CD4-positive, alpha-beta T cell treated with Interferon alpha-2 for 1 hour (primary cell): ENCODE data around the gene MC1R.
"Not testable (repeated sequence)": the region's sequence is repeated elsewhere in the genome, so short reads cannot be mapped to it uniquely, and the experiment has no call there.

Experiments used
- DNase-seq, 2 donors: peaks; one replicate each; pipeline ENCODE4 v3.0.0-alpha.2; 2020 to 2022

The MC1R gene

DNA sequence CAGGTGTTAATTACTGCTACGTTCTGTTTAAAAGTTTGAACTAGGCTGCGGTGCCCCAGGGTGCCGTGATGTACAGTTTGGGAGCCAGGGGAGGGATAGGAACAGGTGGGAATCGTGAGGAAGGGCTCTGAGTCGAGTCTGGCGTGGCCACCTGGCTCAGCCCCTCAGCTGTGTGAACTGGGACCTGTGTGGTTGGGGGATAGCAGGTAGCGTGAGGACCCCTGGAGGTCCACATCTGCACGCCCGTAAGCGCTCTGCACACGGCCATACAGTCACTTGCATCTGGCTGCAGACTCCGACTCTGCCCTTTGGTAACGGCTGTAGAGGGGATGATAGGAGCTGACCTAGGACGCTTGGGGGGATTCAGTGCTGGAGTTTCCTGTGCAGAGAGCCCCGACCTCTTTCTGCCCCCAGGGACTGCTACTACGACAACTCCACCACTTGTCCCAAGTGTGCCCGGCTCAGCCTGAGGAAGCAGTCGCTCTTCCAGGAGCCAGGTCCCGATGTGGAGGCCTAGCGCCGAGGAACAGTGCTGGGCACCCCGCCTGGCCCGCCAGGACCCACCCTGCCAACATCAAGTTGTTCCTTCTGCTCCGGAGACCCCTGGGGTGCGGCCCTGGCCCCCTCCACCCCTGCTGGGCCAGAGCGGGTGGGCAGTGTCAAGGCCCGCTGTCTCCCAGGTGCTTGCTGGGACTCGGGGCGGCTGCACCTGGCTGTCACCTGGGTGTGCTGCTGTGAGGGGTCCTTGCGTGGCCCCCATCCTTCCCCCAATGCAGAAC, 47.0 kb downstream of the MC1R start:
- DNase-seq: no peak

DNA sequence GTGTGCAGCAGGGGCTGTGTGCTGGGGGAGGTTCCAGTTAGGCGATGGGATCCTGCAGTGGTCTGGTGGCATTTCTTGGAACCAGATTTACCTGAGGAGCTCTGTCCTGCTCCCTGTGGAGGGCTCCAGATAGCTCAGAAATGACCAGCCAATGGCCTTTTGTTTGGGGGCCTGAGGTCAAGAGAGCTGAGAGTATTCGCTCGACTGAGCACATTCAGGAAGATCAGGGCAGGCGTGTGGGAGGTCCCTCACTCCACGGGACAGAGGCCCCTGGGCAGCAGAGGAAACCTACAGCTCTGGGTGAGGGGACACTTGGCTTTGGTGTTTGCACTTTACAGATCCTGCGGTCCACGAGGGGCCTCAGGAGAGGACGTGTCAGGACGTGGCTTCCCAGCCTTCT, 48.1 kb downstream of the MC1R start:
- DNase-seq: no peak

DNA sequence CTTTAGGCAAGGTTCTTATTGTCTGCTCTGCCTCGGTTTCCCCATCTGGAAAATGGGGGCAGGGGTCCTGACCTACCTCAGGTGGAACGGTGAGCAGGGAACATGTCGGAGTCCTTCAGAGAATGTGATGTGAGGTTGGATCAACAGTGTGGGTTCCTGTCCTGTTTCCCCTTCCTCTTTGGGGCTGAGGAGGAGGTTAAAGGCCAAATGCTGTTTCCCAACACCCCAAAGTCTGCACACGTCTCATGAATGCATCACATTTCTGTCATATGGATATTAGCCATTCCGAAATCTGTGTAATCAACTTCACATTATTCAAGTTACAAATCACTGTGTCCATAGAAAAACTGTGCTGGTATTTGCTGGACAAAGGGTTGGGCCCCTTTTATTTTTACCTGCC, 48.8 kb downstream of the MC1R start:
- DNase-seq: not testable (repeated sequence)

DNA sequence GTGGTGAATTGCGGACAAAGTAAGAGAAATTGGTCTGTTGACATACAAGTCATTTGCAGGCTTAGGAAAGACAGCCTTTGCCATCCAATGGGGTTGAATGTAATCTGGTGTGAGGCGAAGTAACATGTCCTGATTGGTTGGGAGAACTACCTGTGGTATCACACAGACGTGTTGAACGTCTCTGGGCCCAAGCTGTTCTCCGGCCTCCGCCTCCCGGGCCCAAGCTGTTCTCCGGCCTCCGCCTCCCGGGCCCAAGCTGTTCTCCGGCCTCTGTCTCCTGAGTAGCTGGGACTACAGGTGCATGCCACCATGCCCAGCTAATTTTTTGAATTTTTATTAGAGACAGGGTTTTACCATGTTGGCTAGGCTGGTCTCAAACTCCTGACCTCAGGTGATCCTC, 49.4 kb downstream of the MC1R start:
- not testable (repeated sequence) for DNase-seq

DNA sequence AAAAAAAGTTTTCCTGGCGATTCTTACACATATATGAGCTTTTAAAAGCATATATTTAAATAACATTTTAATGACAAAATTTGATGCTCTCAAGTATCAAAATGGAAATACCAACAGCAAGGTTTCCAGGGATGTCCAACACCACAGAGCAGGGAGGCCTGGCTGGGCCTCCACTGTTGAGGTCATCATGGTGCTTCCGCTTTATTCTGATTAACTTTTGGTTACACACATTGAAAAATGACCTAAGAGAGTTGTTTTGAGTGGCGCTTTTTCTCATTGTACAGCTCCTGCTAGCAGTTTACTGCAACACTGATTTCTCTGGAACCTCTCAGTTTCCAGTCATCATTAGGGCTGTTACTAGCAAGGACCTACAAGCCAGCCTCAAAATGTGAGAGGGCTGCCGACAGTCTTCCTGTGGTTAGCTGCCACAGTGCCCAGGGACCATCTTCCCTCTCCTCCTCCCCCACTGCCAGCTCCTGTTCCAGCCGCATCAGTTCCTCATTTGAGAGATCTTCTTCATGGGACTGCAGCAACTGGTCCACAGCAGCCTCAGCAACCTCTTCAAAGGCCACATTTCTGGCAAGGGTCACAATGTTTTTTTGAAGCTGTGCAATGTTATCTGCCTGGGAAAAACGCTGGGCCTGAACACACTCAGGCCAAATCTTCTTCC, 51.2 kb downstream of the MC1R start:
- no peak for DNase-seq
